Fibroblast of the aortic adventitia (primary cell): ENCODE results near the gene EXOSC7. TPM values are rescaled to one million over a fixed set of nuclear protein-coding genes. Genes with fewer than 3 reads are reported as not detected.

Experiments
- DNase-seq: peaks from one replicate; pipeline ENCODE4 v3.0.0-alpha.2; 2010; ENCODE audit warnings: low read depth
- H3K4me3 ChIP-seq: 2 replicates; pipeline ENCODE4 v1.5.1; 2011; ENCODE audit warnings: low read depth, mild to moderate bottlenecking, control low read depth, low read length, moderate library complexity
- total RNA-seq: library from RNA; depleted of rRNA; stranded (reverse); fragments of >200 nt; gene quantifications from 2 replicates; pipeline ENCODE4 v1.2.3, GENCODE V29; 2012; ENCODE audit warnings: low replicate concordance
- TF ChIP-seq, protein P1 (sequence below): IDR thresholded peaks from 2 replicates; pipeline ENCODE4 v1.5.1; 2011; ENCODE audit warnings: mild to moderate bottlenecking, low read length, control low read depth, inconsistent platforms; ENCODE audit not compliant: insufficient read depth

Gene EXOSC7
- total RNA-seq, 1 donor, result 26.8 TPM

DNA sequence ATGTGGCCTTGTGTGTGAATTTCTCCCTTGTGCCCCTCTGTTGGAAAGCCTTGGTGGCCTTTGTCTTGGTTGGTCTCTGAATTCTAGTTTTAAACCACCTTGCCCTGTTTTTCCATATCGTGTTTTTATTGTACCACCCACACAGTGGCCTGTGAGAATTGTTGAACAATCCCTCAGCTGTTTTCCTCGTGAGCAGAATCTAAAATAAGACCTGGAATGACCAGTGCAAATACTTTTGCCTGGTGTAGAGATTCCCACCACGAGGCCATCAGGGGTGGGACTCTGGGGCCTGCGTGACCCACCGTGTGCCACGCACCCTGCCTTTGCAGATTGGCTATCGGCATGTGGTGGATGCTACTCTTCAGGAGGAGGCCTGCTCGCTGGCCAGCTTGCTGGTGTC is 31.0 kb downstream of the EXOSC7 start:
- DNase-seq, result no peak

DNA sequence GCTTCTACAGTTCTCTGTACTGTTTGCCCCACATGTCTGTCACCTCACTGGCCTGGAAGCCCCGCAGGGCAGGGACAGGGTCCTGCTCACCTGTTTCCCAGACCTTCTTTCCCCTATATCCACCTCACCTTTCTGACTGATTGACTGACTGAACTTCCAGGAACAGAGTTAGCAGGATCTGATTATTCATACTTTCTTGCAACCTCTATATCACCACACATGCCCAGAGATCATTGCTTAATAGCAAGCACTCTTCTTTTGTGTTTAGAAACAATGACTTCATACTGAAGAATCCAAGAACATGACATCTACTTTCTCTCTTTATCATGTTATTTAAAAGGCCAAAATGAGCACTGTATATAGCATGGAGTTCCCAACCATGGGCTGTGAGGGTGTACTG is 32.1 kb downstream of the EXOSC7 start:
- DNase-seq, result peak; percentile 64
- TF ChIP-seq, protein P1, sequence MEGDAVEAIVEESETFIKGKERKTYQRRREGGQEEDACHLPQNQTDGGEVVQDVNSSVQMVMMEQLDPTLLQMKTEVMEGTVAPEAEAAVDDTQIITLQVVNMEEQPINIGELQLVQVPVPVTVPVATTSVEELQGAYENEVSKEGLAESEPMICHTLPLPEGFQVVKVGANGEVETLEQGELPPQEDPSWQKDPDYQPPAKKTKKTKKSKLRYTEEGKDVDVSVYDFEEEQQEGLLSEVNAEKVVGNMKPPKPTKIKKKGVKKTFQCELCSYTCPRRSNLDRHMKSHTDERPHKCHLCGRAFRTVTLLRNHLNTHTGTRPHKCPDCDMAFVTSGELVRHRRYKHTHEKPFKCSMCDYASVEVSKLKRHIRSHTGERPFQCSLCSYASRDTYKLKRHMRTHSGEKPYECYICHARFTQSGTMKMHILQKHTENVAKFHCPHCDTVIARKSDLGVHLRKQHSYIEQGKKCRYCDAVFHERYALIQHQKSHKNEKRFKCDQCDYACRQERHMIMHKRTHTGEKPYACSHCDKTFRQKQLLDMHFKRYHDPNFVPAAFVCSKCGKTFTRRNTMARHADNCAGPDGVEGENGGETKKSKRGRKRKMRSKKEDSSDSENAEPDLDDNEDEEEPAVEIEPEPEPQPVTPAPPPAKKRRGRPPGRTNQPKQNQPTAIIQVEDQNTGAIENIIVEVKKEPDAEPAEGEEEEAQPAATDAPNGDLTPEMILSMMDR, result no peak
- H3K4me3 ChIP-seq, result no peak overlapping the region

More for the DNA sequence above, 31.0 kb downstream of the EXOSC7 start:
- TF ChIP-seq, protein P1, result no peak
- H3K4me3 ChIP-seq, result no peak overlapping the region

DNA sequence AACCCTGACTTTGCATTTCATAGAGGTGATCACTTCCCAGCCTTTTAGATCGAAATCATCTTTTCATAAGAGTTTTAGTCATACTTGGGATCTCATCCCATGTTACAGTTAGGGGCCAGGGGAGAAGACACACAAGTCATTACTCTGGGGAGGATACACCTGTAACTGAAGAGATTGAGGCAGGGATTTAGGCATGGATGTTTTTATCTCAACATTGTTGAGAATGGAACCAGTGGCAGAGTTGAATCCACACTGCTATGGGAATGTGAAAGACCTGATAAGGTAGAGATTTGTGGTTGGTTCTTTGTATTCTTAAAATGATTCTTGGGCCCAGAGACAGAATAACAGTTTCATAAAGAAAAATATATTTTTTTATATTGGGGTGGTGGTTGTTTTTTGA is 33.8 kb downstream of the EXOSC7 start:
- DNase-seq, result no peak
- no peak overlapping the region for H3K4me3 ChIP-seq
- TF ChIP-seq, protein P1, result no peak

DNA sequence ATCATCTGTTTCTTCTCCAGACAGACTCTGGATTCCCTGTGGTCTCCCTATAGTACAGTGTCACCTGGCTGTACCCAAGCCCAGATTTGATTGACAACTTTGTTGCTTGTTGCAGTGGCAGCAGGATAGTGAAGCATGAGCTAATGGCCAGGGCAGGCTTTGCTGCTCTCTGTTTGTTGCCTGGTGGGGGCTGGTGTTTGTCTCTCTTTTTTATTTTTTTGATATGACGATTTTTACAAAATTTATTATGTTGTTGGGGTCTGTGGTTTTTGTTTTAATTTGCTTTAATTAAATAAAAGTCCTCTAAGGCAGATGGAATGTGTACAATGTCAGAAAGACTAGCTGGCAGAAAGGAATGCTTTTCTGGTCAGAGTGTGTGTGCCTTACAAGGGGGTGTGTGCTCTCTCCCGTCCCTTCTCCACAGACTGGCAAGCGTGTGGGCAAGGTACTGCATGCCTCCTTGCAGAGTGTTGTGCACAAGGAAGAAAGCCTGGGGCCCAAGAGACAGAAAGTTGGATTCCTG is 34.8 kb downstream of the EXOSC7 start:
- DNase-seq, result peak; percentile 43
- no peak overlapping the region for H3K4me3 ChIP-seq
- TF ChIP-seq, protein P1, result no peak

DNA sequence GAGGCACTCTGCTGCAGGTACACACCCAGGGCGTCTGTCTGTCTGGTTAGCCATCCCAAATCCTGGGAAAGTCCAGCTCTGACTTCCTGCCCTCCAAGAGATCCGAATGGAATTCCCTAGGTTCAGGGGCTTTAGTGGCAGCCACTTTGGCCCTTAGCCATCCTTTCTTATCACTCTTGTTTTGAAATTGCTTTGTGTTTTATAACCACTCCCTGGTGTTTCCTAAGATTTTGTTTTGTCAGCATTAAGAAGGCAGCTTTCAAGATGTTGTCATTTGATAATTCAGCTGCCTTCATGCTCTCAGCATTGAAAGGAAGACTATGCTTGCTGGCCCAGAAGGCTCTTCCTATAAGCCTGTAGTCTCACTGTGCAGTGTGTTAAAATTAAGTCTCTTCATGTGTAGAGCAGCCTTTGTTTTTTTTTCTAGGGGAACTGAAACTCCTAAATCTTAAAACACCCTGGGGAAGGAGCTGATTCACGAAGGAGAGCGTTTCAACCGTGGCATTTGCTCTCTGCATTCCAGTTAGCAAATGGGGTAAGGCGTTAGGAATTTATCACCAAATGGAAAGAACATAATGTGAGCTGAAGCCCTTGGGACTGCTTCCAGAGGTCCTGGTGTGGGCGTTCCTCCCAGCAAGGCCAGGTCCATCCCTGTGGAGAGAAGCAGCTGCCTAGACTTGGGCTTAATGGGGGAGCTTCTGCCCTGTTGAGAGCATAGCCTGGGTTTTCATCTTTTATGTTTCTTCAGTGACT is 35.9 kb downstream of the EXOSC7 start:
- peak overlapping the region; percentile 10 for H3K4me3 ChIP-seq
- TF ChIP-seq, protein P1, result no peak
- peak; percentile 96 for DNase-seq

DNA sequence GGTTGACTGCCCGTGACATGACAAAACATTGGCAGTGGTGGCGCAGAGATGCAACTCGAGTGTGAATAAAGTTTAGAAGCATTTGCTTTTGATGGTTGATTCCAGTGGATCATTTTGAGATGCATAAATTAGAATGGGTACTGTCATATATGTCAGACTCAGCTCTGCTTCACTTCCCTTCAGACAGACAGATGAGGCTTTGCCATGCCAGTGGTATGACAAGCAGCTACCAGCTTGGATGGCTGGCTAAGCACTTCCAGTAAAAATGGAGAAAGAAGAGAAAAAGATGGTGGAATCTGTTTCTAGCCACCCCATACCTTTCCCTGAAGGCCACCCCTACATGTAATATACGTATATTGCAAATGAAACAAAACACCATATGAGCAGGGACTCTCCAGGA is 36.5 kb downstream of the EXOSC7 start:
- H3K4me3 ChIP-seq, result no peak overlapping the region
- TF ChIP-seq, protein P1, result no peak
- DNase-seq, result no peak
